ENCODE data around the gene REC114. TPM values are rescaled to one million over a fixed set of nuclear protein-coding genes. Genes with fewer than 3 reads are reported as not detected.

The REC114 gene
- total RNA-seq, 1 experiment from 2014 or later, result not detected

DNA sequence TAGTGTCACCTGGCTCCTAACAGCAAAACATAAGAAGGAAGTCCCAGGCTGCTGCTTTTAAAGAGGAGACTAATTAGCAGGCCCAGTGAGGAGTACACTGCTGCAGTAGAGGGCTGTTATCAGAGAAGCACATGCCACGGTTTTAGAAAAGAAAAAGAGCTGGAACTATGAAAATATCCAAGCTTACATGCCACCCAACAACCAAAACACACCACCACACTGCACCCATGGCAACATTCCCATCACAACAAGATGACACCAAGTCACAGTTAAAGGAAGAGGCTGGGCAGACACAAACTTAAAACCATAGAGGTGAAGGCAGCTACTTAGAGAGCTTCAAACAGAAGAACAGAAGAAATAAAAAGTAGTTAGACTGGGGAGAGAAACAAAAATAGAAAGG lies 153.2 kb downstream of the REC114 start (continued):
- no peak for TF ChIP-seq CTCF (IDR thresholded peaks at IDR 0.05)
- no peak for TF ChIP-seq NR2C2 (CRISPR knock-in tag; IDR thresholded peaks at IDR 0.05)

GRCh38 chr15:73597036-73597638 lies 154.2 kb downstream of the REC114 start:
- Mint-ChIP-seq H3K27me3 (ENCODE audit: low read depth) (no peaks in the 10 kb centered on the region), H3K36me3 (no peaks in the 10 kb centered on the region; the same call in 1 of the 2 replicates), H3K4me3 (no peak overlapping the region), H3K27ac (peak overlapping the region; percentile 37; the same call in 1 of the 2 replicates), H3K4me1 (peaks cover 64% of the 10 kb centered on the region), H3K9me3 (no peaks in the 10 kb centered on the region)
- ATAC-seq (no peak), DNase-seq (ENCODE audit: low spot score) (no peak)
- POLR2A ChIA-PET, result interaction anchor here (0.7 kb wide), 1 partner anchor 309 kb away, joined by 5 read pairs; no protein-coding TSS in a partner anchor
- no peak for TF ChIP-seq ETV6 (CRISPR knock-in tag; IDR thresholded peaks at IDR 0.05)
- TF ChIP-seq, protein P1, sequence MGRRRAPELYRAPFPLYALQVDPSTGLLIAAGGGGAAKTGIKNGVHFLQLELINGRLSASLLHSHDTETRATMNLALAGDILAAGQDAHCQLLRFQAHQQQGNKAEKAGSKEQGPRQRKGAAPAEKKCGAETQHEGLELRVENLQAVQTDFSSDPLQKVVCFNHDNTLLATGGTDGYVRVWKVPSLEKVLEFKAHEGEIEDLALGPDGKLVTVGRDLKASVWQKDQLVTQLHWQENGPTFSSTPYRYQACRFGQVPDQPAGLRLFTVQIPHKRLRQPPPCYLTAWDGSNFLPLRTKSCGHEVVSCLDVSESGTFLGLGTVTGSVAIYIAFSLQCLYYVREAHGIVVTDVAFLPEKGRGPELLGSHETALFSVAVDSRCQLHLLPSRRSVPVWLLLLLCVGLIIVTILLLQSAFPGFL (CRISPR knock-in tag; IDR thresholded peaks at IDR 0.05; ENCODE audit: borderline replicate concordance), result no peak
- no peak for TF ChIP-seq ZNF219 (CRISPR knock-in tag; IDR thresholded peaks at IDR 0.05; ENCODE audit: borderline replicate concordance)
- no peak for TF ChIP-seq GRHL2 (CRISPR knock-in tag; IDR thresholded peaks at IDR 0.05; ENCODE audit: insufficient replicate concordance, severe bottlenecking)
- no peak for TF ChIP-seq USF1 (CRISPR knock-in tag; IDR thresholded peaks at IDR 0.05)
- TF ChIP-seq ZNF396 (CRISPR knock-in tag; IDR thresholded peaks at IDR 0.05; ENCODE audit: borderline replicate concordance), result no peak
- TF ChIP-seq NFYB (CRISPR knock-in tag; conservative IDR thresholded peaks at IDR 0.05; ENCODE audit: low read depth), result no peak
- no peak for TF ChIP-seq TP53 (CRISPR knock-in tag; IDR thresholded peaks at IDR 0.05)
- TF ChIP-seq TEAD1 (CRISPR knock-in tag; IDR thresholded peaks at IDR 0.05), result no peak
- TF ChIP-seq SOX15 (CRISPR knock-in tag; IDR thresholded peaks at IDR 0.05), result no peak
- no peak for TF ChIP-seq TEAD4 (CRISPR knock-in tag; IDR thresholded peaks at IDR 0.05)
- TF ChIP-seq RORB (CRISPR knock-in tag; IDR thresholded peaks at IDR 0.05), result no peak
- CTCF ChIA-PET, result interaction anchor here (0.6 to 3.0 kb wide), 3 partner anchors 18 to 107 kb away, joined by 3 to 25 read pairs (median 13); no protein-coding TSS in a partner anchor

DNA sequence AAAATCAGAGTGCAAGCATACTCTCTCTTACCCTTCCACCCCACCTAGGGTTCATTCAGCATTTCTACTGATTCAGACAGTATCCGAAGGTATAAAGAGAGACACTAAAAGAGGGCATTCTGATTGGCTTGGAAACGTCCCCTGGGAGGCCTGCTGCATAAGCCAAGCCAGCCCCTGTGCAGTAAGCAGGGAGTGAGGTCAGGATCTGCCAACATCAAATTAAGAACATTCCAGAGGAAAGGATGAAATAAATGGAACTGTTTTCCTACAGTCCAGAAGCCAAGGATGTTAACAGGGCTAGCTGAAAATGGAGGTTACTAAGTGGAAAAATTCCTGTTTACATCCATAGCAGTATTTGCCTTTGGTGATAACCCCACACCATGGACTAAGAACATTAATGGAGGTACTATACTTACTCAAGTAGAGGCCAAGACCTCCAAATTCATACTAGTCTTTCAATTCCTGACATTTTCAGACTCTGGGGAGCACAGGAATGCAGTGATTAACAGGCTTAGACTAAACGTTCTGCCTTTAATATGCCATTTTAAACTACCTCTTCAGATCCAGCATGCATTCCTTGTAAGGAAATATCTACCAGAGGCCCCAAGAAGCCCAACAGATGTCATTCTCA lies 155.7 kb downstream of the REC114 start:
- Mint-ChIP-seq H3K9me3 (no peaks in the 10 kb centered on the region), H3K4me3 (no peak overlapping the region), H3K36me3 (no peaks in the 10 kb centered on the region), H3K27me3 (ENCODE audit: low read depth) (no peaks in the 10 kb centered on the region), H3K27ac (peak overlapping the region; percentile 21), H3K4me1 (peaks cover 60% of the 10 kb centered on the region)
- DNase-seq (ENCODE audit: low spot score), result no peak
- CTCF ChIA-PET, result no interaction called here
- POLR2A ChIA-PET, result no interaction called here
- no peak for ATAC-seq
- TF ChIP-seq IRF2 (CRISPR knock-in tag; IDR thresholded peaks at IDR 0.05; ENCODE audit: borderline replicate concordance, low read depth) (no peak), ARID4B (CRISPR knock-in tag; IDR thresholded peaks at IDR 0.05; ENCODE audit: borderline replicate concordance) (no peak), ZNF416 (CRISPR knock-in tag; IDR thresholded peaks at IDR 0.05) (no peak), KAT7 (CRISPR knock-in tag; IDR thresholded peaks at IDR 0.05; ENCODE audit: borderline replicate concordance) (no peak), TEAD4 (CRISPR knock-in tag; IDR thresholded peaks at IDR 0.05) (no peak), GTF2I (CRISPR knock-in tag; conservative IDR thresholded peaks at IDR 0.05) (no peak), NR1H2 (CRISPR knock-in tag; IDR thresholded peaks at IDR 0.05) (no peak), GABPB1 (CRISPR knock-in tag; IDR thresholded peaks at IDR 0.05) (no peak)
- TF ChIP-seq, protein P2, sequence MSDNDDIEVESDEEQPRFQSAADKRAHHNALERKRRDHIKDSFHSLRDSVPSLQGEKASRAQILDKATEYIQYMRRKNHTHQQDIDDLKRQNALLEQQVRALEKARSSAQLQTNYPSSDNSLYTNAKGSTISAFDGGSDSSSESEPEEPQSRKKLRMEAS (CRISPR knock-in tag; IDR thresholded peaks at IDR 0.05), result no peak
- TF ChIP-seq, protein P1 (CRISPR knock-in tag; IDR thresholded peaks at IDR 0.05; ENCODE audit: borderline replicate concordance), result no peak
- TF ChIP-seq, protein P3, sequence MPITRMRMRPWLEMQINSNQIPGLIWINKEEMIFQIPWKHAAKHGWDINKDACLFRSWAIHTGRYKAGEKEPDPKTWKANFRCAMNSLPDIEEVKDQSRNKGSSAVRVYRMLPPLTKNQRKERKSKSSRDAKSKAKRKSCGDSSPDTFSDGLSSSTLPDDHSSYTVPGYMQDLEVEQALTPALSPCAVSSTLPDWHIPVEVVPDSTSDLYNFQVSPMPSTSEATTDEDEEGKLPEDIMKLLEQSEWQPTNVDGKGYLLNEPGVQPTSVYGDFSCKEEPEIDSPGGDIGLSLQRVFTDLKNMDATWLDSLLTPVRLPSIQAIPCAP (CRISPR knock-in tag; IDR thresholded peaks at IDR 0.05), result no peak
